ENCODE data around the gene TPPP3. TPM values are rescaled to one million over a fixed set of nuclear protein-coding genes. Genes with fewer than 3 reads are reported as not detected.

TPPP3 gene
- total and polyA plus RNA-seq, 9 of the 15 experiments (the other 6 are each of a cell fraction or from before 2014, with no cell fraction given) = 0.13 to 0.50 (median 0.36) TPM; not detected in 2

DNA sequence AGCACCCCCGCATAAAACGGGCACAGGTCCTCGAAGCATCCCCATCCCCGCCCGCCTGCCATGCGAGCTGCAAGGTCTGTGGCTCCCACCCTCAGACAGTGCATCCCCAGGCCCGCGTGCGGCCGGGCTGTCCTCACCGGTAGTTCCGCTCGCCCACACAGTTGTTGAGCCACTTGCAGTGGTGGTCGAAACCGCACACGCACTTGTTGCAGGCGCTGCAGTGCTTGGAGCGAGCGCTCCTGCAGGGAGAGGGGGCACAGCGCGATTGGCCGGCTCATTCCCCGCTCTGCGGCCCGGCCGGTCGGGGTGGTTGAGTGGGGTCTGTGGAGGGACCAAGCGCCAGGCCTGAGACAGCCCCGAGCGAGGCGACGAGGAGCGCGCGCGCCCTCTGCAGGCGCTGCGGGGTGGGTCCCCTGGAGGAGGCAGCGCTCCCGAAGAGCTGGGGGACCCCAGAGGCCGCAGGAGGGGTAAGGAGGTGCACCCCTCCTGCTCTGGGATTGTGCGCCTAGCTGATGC, 6.0 kb upstream of the TPPP3 start (continued):
- TF ChIP-seq, protein P1, sequence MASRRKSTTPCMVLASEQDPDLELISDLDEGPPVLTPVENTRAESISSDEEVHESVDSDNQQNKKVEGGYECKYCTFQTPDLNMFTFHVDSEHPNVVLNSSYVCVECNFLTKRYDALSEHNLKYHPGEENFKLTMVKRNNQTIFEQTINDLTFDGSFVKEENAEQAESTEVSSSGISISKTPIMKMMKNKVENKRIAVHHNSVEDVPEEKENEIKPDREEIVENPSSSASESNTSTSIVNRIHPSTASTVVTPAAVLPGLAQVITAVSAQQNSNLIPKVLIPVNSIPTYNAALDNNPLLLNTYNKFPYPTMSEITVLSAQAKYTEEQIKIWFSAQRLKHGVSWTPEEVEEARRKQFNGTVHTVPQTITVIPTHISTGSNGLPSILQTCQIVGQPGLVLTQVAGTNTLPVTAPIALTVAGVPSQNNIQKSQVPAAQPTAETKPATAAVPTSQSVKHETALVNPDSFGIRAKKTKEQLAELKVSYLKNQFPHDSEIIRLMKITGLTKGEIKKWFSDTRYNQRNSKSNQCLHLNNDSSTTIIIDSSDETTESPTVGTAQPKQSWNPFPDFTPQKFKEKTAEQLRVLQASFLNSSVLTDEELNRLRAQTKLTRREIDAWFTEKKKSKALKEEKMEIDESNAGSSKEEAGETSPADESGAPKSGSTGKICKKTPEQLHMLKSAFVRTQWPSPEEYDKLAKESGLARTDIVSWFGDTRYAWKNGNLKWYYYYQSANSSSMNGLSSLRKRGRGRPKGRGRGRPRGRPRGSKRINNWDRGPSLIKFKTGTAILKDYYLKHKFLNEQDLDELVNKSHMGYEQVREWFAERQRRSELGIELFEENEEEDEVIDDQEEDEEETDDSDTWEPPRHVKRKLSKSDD (conservative IDR thresholded peaks at IDR 0.05; ENCODE audit: low read length) = no peak
- no peak for TF ChIP-seq NFE2L1 (tag; IDR thresholded peaks at IDR 0.05; ENCODE audit: borderline replicate concordance, low read depth)
- TF ChIP-seq AFF1 (IDR thresholded peaks at IDR 0.05; ENCODE audit: low read depth in 1 of 2, partially characterized antibody in 2 of 2) = no peak
- no peak for TF ChIP-seq SIRT6 (IDR thresholded peaks at IDR 0.05; ENCODE audit: low read depth, low read length)
- TF ChIP-seq PURB (CRISPR knock-in tag; IDR thresholded peaks at IDR 0.05; ENCODE audit: low read depth) = no peak
- TF ChIP-seq, protein P2, sequence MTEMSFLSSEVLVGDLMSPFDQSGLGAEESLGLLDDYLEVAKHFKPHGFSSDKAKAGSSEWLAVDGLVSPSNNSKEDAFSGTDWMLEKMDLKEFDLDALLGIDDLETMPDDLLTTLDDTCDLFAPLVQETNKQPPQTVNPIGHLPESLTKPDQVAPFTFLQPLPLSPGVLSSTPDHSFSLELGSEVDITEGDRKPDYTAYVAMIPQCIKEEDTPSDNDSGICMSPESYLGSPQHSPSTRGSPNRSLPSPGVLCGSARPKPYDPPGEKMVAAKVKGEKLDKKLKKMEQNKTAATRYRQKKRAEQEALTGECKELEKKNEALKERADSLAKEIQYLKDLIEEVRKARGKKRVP (CRISPR knock-in tag; IDR thresholded peaks at IDR 0.05) = no peak
- TF ChIP-seq ARID2 (IDR thresholded peaks at IDR 0.05) = peak; percentile 58; the same call in 1 of the 2 replicates
- TF ChIP-seq HINFP (tag; conservative IDR thresholded peaks at IDR 0.05; ENCODE audit: low read depth) = no peak
- no peak for TF ChIP-seq FUS (optimal IDR thresholded peaks at IDR 0.05; ENCODE audit: low read depth, low read length)
- no peak for TF ChIP-seq STAG1 (CRISPR knock-in tag; IDR thresholded peaks at IDR 0.05; ENCODE audit: borderline replicate concordance)
- no peak for TF ChIP-seq IRF1 (CRISPR knock-in tag; IDR thresholded peaks at IDR 0.05; ENCODE audit: borderline replicate concordance)
- TF ChIP-seq, protein P3, sequence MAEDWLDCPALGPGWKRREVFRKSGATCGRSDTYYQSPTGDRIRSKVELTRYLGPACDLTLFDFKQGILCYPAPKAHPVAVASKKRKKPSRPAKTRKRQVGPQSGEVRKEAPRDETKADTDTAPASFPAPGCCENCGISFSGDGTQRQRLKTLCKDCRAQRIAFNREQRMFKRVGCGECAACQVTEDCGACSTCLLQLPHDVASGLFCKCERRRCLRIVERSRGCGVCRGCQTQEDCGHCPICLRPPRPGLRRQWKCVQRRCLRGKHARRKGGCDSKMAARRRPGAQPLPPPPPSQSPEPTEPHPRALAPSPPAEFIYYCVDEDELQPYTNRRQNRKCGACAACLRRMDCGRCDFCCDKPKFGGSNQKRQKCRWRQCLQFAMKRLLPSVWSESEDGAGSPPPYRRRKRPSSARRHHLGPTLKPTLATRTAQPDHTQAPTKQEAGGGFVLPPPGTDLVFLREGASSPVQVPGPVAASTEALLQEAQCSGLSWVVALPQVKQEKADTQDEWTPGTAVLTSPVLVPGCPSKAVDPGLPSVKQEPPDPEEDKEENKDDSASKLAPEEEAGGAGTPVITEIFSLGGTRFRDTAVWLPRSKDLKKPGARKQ (CRISPR knock-in tag; IDR thresholded peaks at IDR 0.05) = peak; percentile 81; the same call in 1 of the 2 replicates
- TF ChIP-seq BCOR (IDR thresholded peaks at IDR 0.05) = no peak
- TF ChIP-seq YY1 (IDR thresholded peaks at IDR 0.05; ENCODE audit: borderline replicate concordance in 1 of 3, control insufficient read depth in 1 of 3, extremely low read depth in 1 of 3, insufficient read depth in 3 of 3, insufficient read length in 1 of 3, insufficient replicate concordance in 2 of 3, low read depth in 1 of 3, low read length in 2 of 3) = peak in 1 of 3 experiments; percentile 21

Measured in K562 (cell line).